Neural progenitor cell (in vitro differentiated cells): ENCODE data around the gene IGDCC3.

Experiments
- CTCF ChIP-seq: fragments of 200-600 bp; sonication (generic); IDR thresholded peaks from 2 replicates; pipeline ENCODE4 v1.5.1; 2017; ENCODE audit warnings: antibody characterized with exemption, mild to moderate bottlenecking
- EZH2 ChIP-seq: fragments of 200-600 bp; sonication (generic); IDR thresholded peaks from 2 replicates; pipeline ENCODE4 v1.6.1; 2017; ENCODE audit warnings: antibody characterized with exemption, mild to moderate bottlenecking, moderate library complexity
- EZH2phosphoT487 ChIP-seq: fragments of 200-600 bp; sonication (generic); IDR thresholded peaks from 2 replicates; pipeline ENCODE4 v1.6.1; 2017; ENCODE audit warnings: antibody characterized with exemption

- no peak for TF ChIP-seq CTCF
- TF ChIP-seq EZH2, result no peak
- TF ChIP-seq EZH2phosphoT487, result no peak
These were observed 87.6 kb downstream of the IGDCC3 start for GRCh38 chr15:65290228-65290627.
